K562 (cell line): ENCODE data around the gene EVI2B. TPM values are rescaled to one million over a fixed set of nuclear protein-coding genes. Genes with fewer than 3 reads are reported as not detected.

Experiments used
- CBFA2T3 ChIP-seq: fragments of 450-650 bp; IDR thresholded peaks from 2 replicates; pipeline ENCODE4 v1.6.1; 2017
- CC2D1A ChIP-seq: fragments of 450-650 bp; IDR thresholded peaks from 2 replicates; pipeline ENCODE4 v1.6.1; 2017; ENCODE audit warnings: mild to moderate bottlenecking
- CCAR2 ChIP-seq: fragments of 200-400 bp; formaldehyde crosslinking; IDR thresholded peaks from 2 replicates; pipeline ENCODE4 v1.6.1; 2017; ENCODE audit warnings: mild to moderate bottlenecking, low read depth, low read length
- E2F8 ChIP-seq: fragments of 450-650 bp; IDR thresholded peaks from 2 replicates; pipeline ENCODE4 v1.7.1; 2018; ENCODE audit warnings: mild to moderate bottlenecking, low read depth; ENCODE audit not compliant: partially characterized antibody
- HDAC8 ChIP-seq: fragments of 450-650 bp; IDR thresholded peaks from 2 replicates; pipeline ENCODE4 v1.6.1; 2016; ENCODE audit warnings: mild to moderate bottlenecking, missing genetic modification characterization, moderate library complexity, missing compliant biosample characterization
- JUN ChIP-seq, 2 experiments: sonication (generic) in 1 of 2; formaldehyde crosslinking in 1 of 2; IDR thresholded peaks; 2 replicates each; pipeline versions ENCODE4 v1.6.1 to v1.8.0; 2012 to 2022; ENCODE audit warnings: borderline replicate concordance in 2 of 2, mild to moderate bottlenecking in 2 of 2, improper control_type of control experiment in 1 of 2, low read depth in 1 of 2, low read length in 1 of 2, missing genetic modification reagents in 1 of 2
- JUND ChIP-seq, 2 experiments: IDR thresholded peaks; 2 replicates in 1 of 2; 3 replicates in 1 of 2; pipeline ENCODE4 v1.6.1; 2011; ENCODE audit warnings: borderline replicate concordance in 2 of 2, low read depth in 2 of 2, low read length in 2 of 2, improper control_type of control experiment in 1 of 2, missing biosample characterization in 1 of 2, missing genetic modification characterization in 1 of 2, missing genetic modification reagents in 1 of 2
- MAZ ChIP-seq, 2 experiments: fragments of 450-650 bp in 1 of 2; sonication (generic) in 1 of 2; formaldehyde crosslinking; IDR thresholded peaks in 1 of 2; conservative IDR thresholded peaks in 1 of 2; 2 replicates each; pipeline versions ENCODE4 v1.4.0 to v1.5.0; 2020; ENCODE audit warnings: mild to moderate bottlenecking in 1 of 2, missing genetic modification reagents in 1 of 2
- MBD2 ChIP-seq: sonication (generic); IDR thresholded peaks from 2 replicates; pipeline ENCODE4 v1.6.1; 2016; ENCODE audit warnings: low read depth, borderline replicate concordance
- NCOA2 ChIP-seq, 2 experiments: fragments of 450-650 bp; IDR thresholded peaks; 2 replicates each; pipeline ENCODE4 v1.6.1; 2018; ENCODE audit warnings: mild to moderate bottlenecking in 2 of 2, moderate library complexity in 1 of 2; ENCODE audit not compliant: partially characterized antibody in 2 of 2
- NFIX ChIP-seq: fragments of 250-450 bp; sonication (Bioruptor Pico); IDR thresholded peaks from 2 replicates; pipeline ENCODE4 v1.4.0; 2020; ENCODE audit warnings: low read depth, mild to moderate bottlenecking, moderate library complexity
- PATZ1 ChIP-seq: fragments of 250-450 bp; sonication (Bioruptor Pico); IDR thresholded peaks from 2 replicates; pipeline ENCODE4 v1.5.0; 2020; ENCODE audit warnings: mild to moderate bottlenecking, borderline replicate concordance
- SMAD4 ChIP-seq: fragments of 250-450 bp; sonication (Bioruptor Pico); conservative IDR thresholded peaks from 2 replicates; pipeline ENCODE4 v1.8.0; 2021; ENCODE audit warnings: inconsistent platforms, mild to moderate bottlenecking, moderate library complexity
- STAG1 ChIP-seq: sonication (generic); formaldehyde crosslinking; IDR thresholded peaks from 2 replicates; pipeline ENCODE4 v1.5.0; 2020; ENCODE audit warnings: missing genetic modification reagents, borderline replicate concordance
- ZNF280A ChIP-seq: fragments of 450-650 bp; IDR thresholded peaks from 2 replicates; pipeline ENCODE4 v1.6.1; 2018; ENCODE audit warnings: mild to moderate bottlenecking, low read depth; ENCODE audit not compliant: partially characterized antibody
- ZNF316 ChIP-seq: fragments of 450-650 bp; IDR thresholded peaks from 2 replicates; pipeline ENCODE4 v1.6.1; 2016
- ZNF354B ChIP-seq: fragments of 250-450 bp; sonication (Bioruptor Pico); IDR thresholded peaks from 2 replicates; pipeline ENCODE4 v1.4.0; 2020
- ZNF551 ChIP-seq: fragments of 250-450 bp; sonication (Bioruptor Pico); IDR thresholded peaks from 2 replicates; pipeline ENCODE4 v1.5.0; 2021; ENCODE audit warnings: mild to moderate bottlenecking, moderate library complexity
- ZNF668 ChIP-seq: fragments of 250-450 bp; sonication (Bioruptor Pico); IDR thresholded peaks from 2 replicates; pipeline ENCODE4 v1.8.0; 2022; ENCODE audit warnings: mild to moderate bottlenecking, inconsistent platforms
- polyA plus RNA-seq, 8 experiments: library from polyadenylated mRNA; depleted of rRNA in 4 of 8; stranded (reverse) in 5 of 8; unstranded in 3 of 8; fragments of >200 nt; fragmentation: Nextera tagmentation in 2 of 8; fragmentation: Illumina TruSeq in 1 of 8; extraction: Ambion mirVana in 2 of 8; extraction: Trizol in 1 of 8; gene quantifications; 2 replicates each; pipeline versions ENCODE4 v1.2.1 to v1.2.3, GENCODE V29; 2011 to 2014; ENCODE audit warnings: inconsistent platforms in 1 of 8, missing spikeins in 1 of 8
- total RNA-seq, 7 experiments: library from RNA; depleted of rRNA in 6 of 7; stranded (reverse); fragments of >200 nt in 6 of 7; fragmentation: Illumina TruSeq in 2 of 7; extraction: Trizol in 2 of 7; gene quantifications; 2 replicates each; pipeline versions ENCODE4 v1.2.1 to v1.2.3, GENCODE V29; 2011 to 2021; ENCODE audit warnings: low replicate concordance in 1 of 7

The EVI2B gene
- total and polyA plus RNA-seq, 9 of the 15 experiments (the other 6 are each of a cell fraction or from before 2014, with no cell fraction given) = 0.54 to 8.0 (median 2.5) TPM

GRCh38 chr17:31339906-31340661, 26.2 kb upstream of the EVI2B start (continued):
- TF ChIP-seq ZNF668 = no peak
- TF ChIP-seq HDAC8 (tag) = no peak
- TF ChIP-seq MBD2 = no peak
- TF ChIP-seq CBFA2T3 = peak; percentile 95
- 0 out of 4 replicates have a peak, but pooled peaks of 1 of the 2 experiments have one; percentile 20 for TF ChIP-seq MAZ (CRISPR knock-in tag; conservative IDR thresholded peaks at IDR 0.05 in 1 of 2, IDR thresholded peaks at IDR 0.05 in 1 of 2)
- peak; percentile 88 for TF ChIP-seq JUND (IDR thresholded peaks at IDR 0.05; ENCODE audit: borderline replicate concordance, low read depth, low read length)
- TF ChIP-seq JUND (tag; IDR thresholded peaks at IDR 0.05; ENCODE audit: borderline replicate concordance, low read depth, low read length) = peak; percentile 88; the same call in 2 of the 3 replicates
- TF ChIP-seq PATZ1 = no peak
- TF ChIP-seq E2F8 = no peak
- TF ChIP-seq ZNF551 (CRISPR knock-in tag) = no peak
- TF ChIP-seq CC2D1A = peak; percentile 58; the same call in 1 of the 2 replicates
- TF ChIP-seq NCOA2 (IDR thresholded peaks at IDR 0.05; ENCODE audit: partially characterized antibody in 2 of 2) = no peak
- peak; percentile 83; the same call in 1 of the 2 replicates for TF ChIP-seq JUN (IDR thresholded peaks at IDR 0.05; ENCODE audit: borderline replicate concordance, low read depth, low read length)
- TF ChIP-seq JUN (CRISPR knock-in tag; IDR thresholded peaks at IDR 0.05; ENCODE audit: borderline replicate concordance) = no peak
- TF ChIP-seq CCAR2 = no peak
- no peak for TF ChIP-seq ZNF354B
- no peak for TF ChIP-seq ZNF280A
- TF ChIP-seq NFIX (CRISPR knock-in tag) = no peak
- TF ChIP-seq ZNF316 = peak; percentile 16; the same call in 1 of the 2 replicates
- TF ChIP-seq SMAD4 (CRISPR knock-in tag) = no peak
- TF ChIP-seq STAG1 (CRISPR knock-in tag) = no peak
